HepG2 (cell line): ENCODE measurements around the gene VPS29. TPM values are rescaled to one million over a fixed set of nuclear protein-coding genes. Genes with fewer than 3 reads are reported as not detected.

Experiments used
- ATF2 ChIP-seq: sonication (generic); formaldehyde crosslinking; IDR thresholded peaks from 2 replicates; pipeline ENCODE4 v1.4.0; 2020; ENCODE audit warnings: missing genetic modification reagents
- ETV5 ChIP-seq: IDR thresholded peaks from 2 replicates; pipeline ENCODE4 v1.6.1; 2018; ENCODE audit warnings: missing biosample characterization, missing genetic modification reagents, inconsistent platforms, borderline replicate concordance
- GRHL1 ChIP-seq: sonication (generic); formaldehyde crosslinking; conservative IDR thresholded peaks from 2 replicates; pipeline ENCODE4 v1.8.0; 2022; ENCODE audit warnings: missing genetic modification reagents
- HDAC1 ChIP-seq: sonication (generic); formaldehyde crosslinking; IDR thresholded peaks from 2 replicates; pipeline ENCODE4 v1.5.1; 2020; ENCODE audit warnings: mild to moderate bottlenecking, missing genetic modification reagents
- JARID2 ChIP-seq: sonication (generic); formaldehyde crosslinking; IDR thresholded peaks from 2 replicates; pipeline ENCODE4 v1.8.1; 2023; ENCODE audit warnings: missing genetic modification reagents, inconsistent platforms; ENCODE audit not compliant: insufficient replicate concordance
- KAT7 ChIP-seq: IDR thresholded peaks from 2 replicates; pipeline ENCODE4 v1.6.1; 2018; ENCODE audit warnings: borderline replicate concordance, missing compliant biosample characterization
- NCOR1 ChIP-seq: fragments of 200-600 bp; sonication (generic); IDR thresholded peaks from 2 replicates; pipeline ENCODE4 v1.7.0; 2017; ENCODE audit warnings: antibody characterized with exemption, low read length, borderline replicate concordance
- RFXANK ChIP-seq: IDR thresholded peaks from 2 replicates; pipeline ENCODE4 v1.6.1; 2016
- THRA ChIP-seq: sonication (generic); formaldehyde crosslinking; IDR thresholded peaks from 2 replicates; pipeline ENCODE4 v1.4.0; 2020; ENCODE audit warnings: missing genetic modification reagents, borderline replicate concordance
- ZNF124 ChIP-seq: sonication (generic); formaldehyde crosslinking; IDR thresholded peaks from 2 replicates; pipeline ENCODE4 v1.4.0; 2020; ENCODE audit warnings: missing genetic modification reagents
- ZNF160 ChIP-seq: sonication (generic); formaldehyde crosslinking; IDR thresholded peaks from 2 replicates; pipeline ENCODE4 v1.8.0; 2022; ENCODE audit warnings: mild to moderate bottlenecking, inconsistent platforms, missing genetic modification reagents
- ZNF296 ChIP-seq: sonication (generic); formaldehyde crosslinking; conservative IDR thresholded peaks from 2 replicates; pipeline ENCODE4 v1.5.0; 2020; ENCODE audit warnings: mild to moderate bottlenecking, missing genetic modification reagents
- ZNF431 ChIP-seq: sonication (generic); formaldehyde crosslinking; IDR thresholded peaks from 2 replicates; pipeline ENCODE4 v1.9.0; 2022; ENCODE audit warnings: missing genetic modification reagents, low read depth, mild to moderate bottlenecking, borderline replicate concordance
- ZSCAN21 ChIP-seq: sonication (generic); formaldehyde crosslinking; IDR thresholded peaks from 2 replicates; pipeline ENCODE4 v1.8.0; 2022; ENCODE audit warnings: mild to moderate bottlenecking, missing genetic modification reagents, moderate library complexity, borderline replicate concordance
- polyA plus RNA-seq, 8 experiments: library from polyadenylated mRNA; depleted of rRNA in 3 of 8; stranded (reverse) in 7 of 8; unstranded in 1 of 8; fragments of >200 nt; fragmentation: Illumina TruSeq in 4 of 8; extraction: Trizol in 4 of 8; gene quantifications; 2 replicates each; pipeline versions ENCODE4 v1.2.1 to v1.2.3, GENCODE V29; 2011 to 2016; ENCODE audit warnings: low read depth in 4 of 8, missing spikeins in 1 of 8, mixed read lengths in 1 of 8; ENCODE audit not compliant: insufficient read depth in 1 of 8
- total RNA-seq, 5 experiments: library from RNA; depleted of rRNA; stranded (reverse); fragments of >200 nt; fragmentation: Illumina TruSeq; extraction: Trizol; gene quantifications; 2 replicates each; pipeline ENCODE4 v1.2.3, GENCODE V29; 2016; ENCODE audit warnings: low read depth in 1 of 5
- TF ChIP-seq, protein P1 (sequence below): sonication (generic); formaldehyde crosslinking; IDR thresholded peaks from one replicate; pipeline ENCODE4 v1.5.1; 2020; ENCODE audit warnings: mild to moderate bottlenecking, missing genetic modification reagents; ENCODE audit errors: not compliant biosample characterization

The VPS29 gene
- total and polyA plus RNA-seq, 2 of the 13 experiments (the other 11 are each of a cell fraction or from before 2014, with no cell fraction given): 107 to 114 TPM

DNA sequence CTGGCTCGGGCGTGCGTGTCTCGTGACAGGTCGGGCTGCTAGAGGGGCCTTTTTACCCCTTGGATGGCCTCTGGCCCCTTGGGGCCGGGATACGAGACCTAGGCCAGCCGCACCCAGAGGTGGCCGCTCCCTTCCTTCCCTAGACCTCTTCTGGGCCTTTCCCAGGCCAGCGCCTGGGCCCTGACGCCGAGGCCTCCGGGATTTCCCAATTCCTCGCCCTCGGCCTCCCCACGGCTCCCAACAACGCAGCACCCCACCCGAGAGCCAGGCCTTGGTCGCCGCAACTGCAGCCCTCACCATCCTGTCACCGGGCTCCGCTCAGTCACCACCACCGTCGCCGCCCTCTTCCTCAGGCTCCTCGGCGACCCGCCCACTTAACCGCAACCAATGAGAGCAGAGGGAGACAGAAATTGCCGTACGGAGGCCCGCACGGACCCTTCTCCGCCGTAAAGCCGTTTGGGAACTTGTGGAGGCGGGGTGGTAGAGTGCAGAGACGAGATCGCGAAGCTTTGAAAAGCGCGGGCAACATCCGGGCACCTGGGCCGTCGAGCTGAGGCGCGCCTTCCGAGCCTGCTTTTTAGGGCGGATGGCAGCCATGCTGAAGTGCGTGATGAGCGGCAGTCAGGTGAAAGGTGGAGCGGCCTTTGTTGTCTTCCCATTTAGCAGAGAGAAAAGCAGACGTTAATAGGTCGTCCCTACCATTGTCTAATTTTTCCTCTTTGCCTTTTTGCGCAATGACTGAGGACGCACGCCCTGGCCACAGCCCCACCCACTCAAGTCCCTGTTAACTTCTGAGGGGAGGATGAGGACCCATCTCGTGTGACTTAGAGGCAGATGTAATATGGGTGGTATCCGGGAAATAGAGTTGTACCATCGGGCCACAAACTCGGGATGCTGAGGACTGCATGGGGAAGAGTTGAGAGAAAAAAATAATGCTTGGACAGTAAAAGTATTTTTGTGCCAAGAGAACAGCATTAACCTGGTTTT lies at the start of gene VPS29, which contains the start of gene RAD9B (continued):
- TF ChIP-seq, protein P1, sequence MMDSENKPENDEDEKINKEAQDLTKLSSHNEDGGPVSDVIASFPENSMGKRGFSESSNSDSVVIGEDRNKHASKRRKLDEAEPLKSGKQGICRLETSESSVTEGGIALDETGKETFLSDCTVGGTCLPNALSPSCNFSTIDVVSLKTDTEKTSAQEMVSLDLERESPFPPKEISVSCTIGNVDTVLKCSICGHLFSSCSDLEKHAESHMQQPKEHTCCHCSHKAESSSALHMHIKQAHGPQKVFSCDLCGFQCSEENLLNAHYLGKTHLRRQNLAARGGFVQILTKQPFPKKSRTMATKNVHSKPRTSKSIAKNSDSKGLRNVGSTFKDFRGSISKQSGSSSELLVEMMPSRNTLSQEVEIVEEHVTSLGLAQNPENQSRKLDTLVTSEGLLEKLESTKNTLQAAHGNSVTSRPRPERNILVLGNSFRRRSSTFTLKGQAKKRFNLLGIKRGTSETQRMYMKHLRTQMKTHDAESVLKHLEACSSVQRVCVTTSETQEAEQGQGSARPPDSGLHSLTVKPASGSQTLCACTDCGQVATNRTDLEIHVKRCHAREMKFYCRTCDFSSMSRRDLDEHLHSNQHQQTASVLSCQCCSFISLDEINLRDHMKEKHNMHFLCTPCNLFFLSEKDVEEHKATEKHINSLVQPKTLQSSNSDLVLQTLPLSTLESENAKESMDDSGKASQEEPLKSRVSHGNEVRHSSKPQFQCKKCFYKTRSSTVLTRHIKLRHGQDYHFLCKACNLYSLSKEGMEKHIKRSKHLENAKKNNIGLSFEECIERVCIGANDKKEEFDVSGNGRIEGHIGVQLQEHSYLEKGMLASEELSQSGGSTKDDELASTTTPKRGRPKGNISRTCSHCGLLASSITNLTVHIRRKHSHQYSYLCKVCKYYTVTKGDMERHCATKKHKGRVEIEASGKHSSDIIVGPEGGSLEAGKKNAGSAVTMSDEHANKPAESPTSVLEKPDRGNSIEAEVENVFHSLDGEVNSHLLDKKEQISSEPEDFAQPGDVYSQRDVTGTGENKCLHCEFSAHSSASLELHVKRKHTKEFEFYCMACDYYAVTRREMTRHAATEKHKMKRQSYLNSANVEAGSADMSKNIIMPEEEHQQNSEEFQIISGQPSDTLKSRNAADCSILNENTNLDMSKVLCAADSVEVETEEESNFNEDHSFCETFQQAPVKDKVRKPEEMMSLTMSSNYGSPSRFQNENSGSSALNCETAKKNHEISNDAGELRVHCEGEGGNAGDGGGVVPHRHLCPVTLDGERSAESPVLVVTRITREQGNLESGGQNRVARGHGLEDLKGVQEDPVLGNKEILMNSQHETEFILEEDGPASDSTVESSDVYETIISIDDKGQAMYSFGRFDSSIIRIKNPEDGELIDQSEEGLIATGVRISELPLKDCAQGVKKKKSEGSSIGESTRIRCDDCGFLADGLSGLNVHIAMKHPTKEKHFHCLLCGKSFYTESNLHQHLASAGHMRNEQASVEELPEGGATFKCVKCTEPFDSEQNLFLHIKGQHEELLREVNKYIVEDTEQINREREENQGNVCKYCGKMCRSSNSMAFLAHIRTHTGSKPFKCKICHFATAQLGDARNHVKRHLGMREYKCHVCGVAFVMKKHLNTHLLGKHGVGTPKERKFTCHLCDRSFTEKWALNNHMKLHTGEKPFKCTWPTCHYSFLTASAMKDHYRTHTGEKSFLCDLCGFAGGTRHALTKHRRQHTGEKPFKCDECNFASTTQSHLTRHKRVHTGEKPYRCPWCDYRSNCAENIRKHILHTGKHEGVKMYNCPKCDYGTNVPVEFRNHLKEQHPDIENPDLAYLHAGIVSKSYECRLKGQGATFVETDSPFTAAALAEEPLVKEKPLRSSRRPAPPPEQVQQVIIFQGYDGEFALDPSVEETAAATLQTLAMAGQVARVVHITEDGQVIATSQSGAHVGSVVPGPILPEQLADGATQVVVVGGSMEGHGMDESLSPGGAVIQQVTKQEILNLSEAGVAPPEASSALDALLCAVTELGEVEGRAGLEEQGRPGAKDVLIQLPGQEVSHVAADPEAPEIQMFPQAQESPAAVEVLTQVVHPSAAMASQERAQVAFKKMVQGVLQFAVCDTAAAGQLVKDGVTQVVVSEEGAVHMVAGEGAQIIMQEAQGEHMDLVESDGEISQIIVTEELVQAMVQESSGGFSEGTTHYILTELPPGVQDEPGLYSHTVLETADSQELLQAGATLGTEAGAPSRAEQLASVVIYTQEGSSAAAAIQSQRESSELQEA (CRISPR knock-in tag): peak; percentile 67
- peak; percentile 2; the same call in 1 of the 2 replicates for TF ChIP-seq RFXANK (CRISPR knock-in tag)
- peak; percentile 59; the same call in 1 of the 2 replicates for TF ChIP-seq KAT7 (CRISPR knock-in tag)
- peak; percentile 96 for TF ChIP-seq ZNF431 (CRISPR knock-in tag)
- peak; percentile 17 for TF ChIP-seq ZNF296
- TF ChIP-seq THRA: peak; percentile 41; the same call in 1 of the 2 replicates
- TF ChIP-seq HDAC1 (CRISPR knock-in tag): peak; percentile 62
- TF ChIP-seq NCOR1: no peak
- TF ChIP-seq ATF2: peak; percentile 72
- no peak for TF ChIP-seq JARID2 (CRISPR knock-in tag)
- no peak for TF ChIP-seq GRHL1
- peak; percentile 82 for TF ChIP-seq ZNF124 (CRISPR knock-in tag)
- peak; percentile 62 for TF ChIP-seq ETV5 (CRISPR knock-in tag)
- peak; percentile 86 for TF ChIP-seq ZNF160 (CRISPR knock-in tag)
- peak; percentile 95 for TF ChIP-seq ZSCAN21 (CRISPR knock-in tag)
